K562 (cell line): ENCODE data around the gene LRRFIP2.

Source experiments
- GABPA ChIP-seq: fragments of 200-800 bp; sonication (Bioruptor generic); conservative IDR thresholded peaks from 2 replicates; pipeline ENCODE4 v1.6.1; 2016; ENCODE audit warnings: low read depth, missing genetic modification characterization, missing compliant biosample characterization
- MAFK ChIP-seq: IDR thresholded peaks from 2 replicates; pipeline ENCODE4 v1.6.1; 2011; ENCODE audit warnings: low read length, improper control_type of control experiment
- POLR2AphosphoS5 ChIP-seq: IDR thresholded peaks from 2 replicates; pipeline ENCODE4 v1.6.1; 2011; ENCODE audit warnings: mild to moderate bottlenecking, low read depth, low read length, moderate library complexity; ENCODE audit not compliant: control insufficient read depth, insufficient read depth
- RNF2 ChIP-seq: sonication (generic); IDR thresholded peaks from 2 replicates; pipeline ENCODE4 v1.6.1; 2016
- SMARCA4 ChIP-seq: fragments of 450-650 bp; IDR thresholded peaks from 2 replicates; pipeline ENCODE4 v1.6.1; 2016
- TF ChIP-seq, protein P1 (sequence below), 3 experiments: IDR thresholded peaks in 2 of 3; conservative IDR thresholded peaks in 1 of 3; 2 replicates each; pipeline ENCODE4 v1.5.1; 2011 to 2012; ENCODE audit warnings: low read length in 3 of 3, mild to moderate bottlenecking in 3 of 3, control low read depth in 2 of 3, improper control_type of control experiment in 1 of 3, inconsistent platforms in 1 of 3, low read depth in 1 of 3, mixed read lengths in 1 of 3, moderate library complexity in 1 of 3; ENCODE audit not compliant: insufficient read depth in 2 of 3

DNA sequence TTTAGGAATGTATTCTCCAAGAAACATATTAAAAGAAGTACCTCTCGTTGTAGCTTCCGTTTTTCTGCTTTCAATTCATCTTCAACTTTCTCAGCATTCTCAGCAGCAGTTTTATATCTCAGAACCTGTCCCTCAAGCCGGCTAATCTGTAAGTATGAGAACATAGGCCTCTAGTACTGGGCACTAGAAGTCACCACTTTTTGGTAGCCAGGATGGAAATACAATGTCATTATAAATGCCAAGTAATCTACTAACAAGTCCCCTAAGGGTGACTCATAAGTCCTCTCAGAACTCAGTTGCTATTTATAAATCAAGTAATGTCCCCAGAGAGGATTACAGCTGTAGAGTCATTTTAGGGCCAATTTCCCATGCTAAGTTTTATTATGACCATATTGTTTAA, 120.0 kb downstream of the LRRFIP2 start:
- TF ChIP-seq GABPA (tag) (no peak), RNF2 (no peak), POLR2AphosphoS5 (no peak), MAFK (no peak), SMARCA4 (peak; percentile 21; the same call in 1 of the 2 replicates)
- TF ChIP-seq, protein P1, sequence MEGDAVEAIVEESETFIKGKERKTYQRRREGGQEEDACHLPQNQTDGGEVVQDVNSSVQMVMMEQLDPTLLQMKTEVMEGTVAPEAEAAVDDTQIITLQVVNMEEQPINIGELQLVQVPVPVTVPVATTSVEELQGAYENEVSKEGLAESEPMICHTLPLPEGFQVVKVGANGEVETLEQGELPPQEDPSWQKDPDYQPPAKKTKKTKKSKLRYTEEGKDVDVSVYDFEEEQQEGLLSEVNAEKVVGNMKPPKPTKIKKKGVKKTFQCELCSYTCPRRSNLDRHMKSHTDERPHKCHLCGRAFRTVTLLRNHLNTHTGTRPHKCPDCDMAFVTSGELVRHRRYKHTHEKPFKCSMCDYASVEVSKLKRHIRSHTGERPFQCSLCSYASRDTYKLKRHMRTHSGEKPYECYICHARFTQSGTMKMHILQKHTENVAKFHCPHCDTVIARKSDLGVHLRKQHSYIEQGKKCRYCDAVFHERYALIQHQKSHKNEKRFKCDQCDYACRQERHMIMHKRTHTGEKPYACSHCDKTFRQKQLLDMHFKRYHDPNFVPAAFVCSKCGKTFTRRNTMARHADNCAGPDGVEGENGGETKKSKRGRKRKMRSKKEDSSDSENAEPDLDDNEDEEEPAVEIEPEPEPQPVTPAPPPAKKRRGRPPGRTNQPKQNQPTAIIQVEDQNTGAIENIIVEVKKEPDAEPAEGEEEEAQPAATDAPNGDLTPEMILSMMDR (IDR thresholded peaks at IDR 0.05 in 2 of 3, conservative IDR thresholded peaks at IDR 0.05 in 1 of 3; ENCODE audit: insufficient read depth in 2 of 3, low read depth in 1 of 3, low read length in 3 of 3) = no peak
